ENCODE data around the gene PHF21A. TPM values are rescaled to one million over a fixed set of nuclear protein-coding genes. Genes with fewer than 3 reads are reported as not detected.

PHF21A gene
- total and polyA plus RNA-seq, 2 of the 13 experiments (the other 11 are each of a cell fraction or from before 2014, with no cell fraction given) = 4.1 to 34.6 TPM

- TF ChIP-seq NBN (conservative IDR thresholded peaks at IDR 0.05) (no peak), NR2F1 (CRISPR knock-in tag; IDR thresholded peaks at IDR 0.05) (peak in 1 of 2 experiments; percentile 82; a peak in 2 of 4 replicates), NR2F6 (IDR thresholded peaks at IDR 0.05) (peak; percentile 74), NR2F6 (CRISPR knock-in tag; IDR thresholded peaks at IDR 0.05) (peak; percentile 68), EZH2 (conservative IDR thresholded peaks at IDR 0.05; ENCODE audit: low read depth, low read length) (no peak), ZNF597 (CRISPR knock-in tag; IDR thresholded peaks at IDR 0.05) (no peak), HDAC2 (CRISPR knock-in tag; IDR thresholded peaks at IDR 0.05) (no peak; the same call in 1 of the 2 replicates), SETDB1 (CRISPR knock-in tag; IDR thresholded peaks at IDR 0.05; ENCODE audit: borderline replicate concordance) (no peak), GPBP1L1 (CRISPR knock-in tag; IDR thresholded peaks at IDR 0.05) (no peak), NFAT5 (CRISPR knock-in tag; IDR thresholded peaks at IDR 0.05) (no peak), ZNF503 (CRISPR knock-in tag; IDR thresholded peaks at IDR 0.05) (no peak; the same call in 1 of the 2 replicates), GLI4 (CRISPR knock-in tag; IDR thresholded peaks at IDR 0.05; ENCODE audit: borderline replicate concordance) (no peak), ZNF33A (CRISPR knock-in tag; IDR thresholded peaks at IDR 0.05; ENCODE audit: borderline replicate concordance) (no peak), THAP11 (CRISPR knock-in tag; IDR thresholded peaks at IDR 0.05) (peak; percentile 87), POGK (CRISPR knock-in tag; conservative IDR thresholded peaks at IDR 0.05) (no peak), NFATC3 (CRISPR knock-in tag; IDR thresholded peaks at IDR 0.05) (no peak)
These were observed 203.5 kb downstream of the PHF21A start, which contains the start of gene PEX16 (continued) for GRCh38 chr11:45917623-45918330.
